Keratinocyte (primary cell): ENCODE data around the gene RDH12.

Experiments
- CTCF ChIP-seq, 3 experiments: IDR thresholded peaks in 1 of 3; conservative IDR thresholded peaks in 1 of 3; optimal IDR thresholded peaks in 1 of 3; 2 replicates in 2 of 3; 3 replicates in 1 of 3; pipeline versions ENCODE3 to v1.5.1; 2011; ENCODE audit warnings: low read length in 3 of 3, mild to moderate bottlenecking in 3 of 3, moderate library complexity in 2 of 3, control low read depth in 1 of 3, inconsistent platforms in 1 of 3; ENCODE audit not compliant: insufficient read depth in 2 of 3; ENCODE audit errors: extremely low read depth in 1 of 3
- EZH2 ChIP-seq: IDR thresholded peaks from one replicate; pipeline ENCODE4 v1.6.1; 2012; ENCODE audit warnings: inconsistent platforms, mild to moderate bottlenecking, low read length, moderate library complexity

GRCh38 chr14:67735336-67736147, 33.9 kb downstream of the RDH12 start:
- no peak for TF ChIP-seq CTCF (optimal IDR thresholded peaks at IDR 0.05 in 1 of 3, IDR thresholded peaks at IDR 0.05 in 1 of 3, conservative IDR thresholded peaks at IDR 0.05 in 1 of 3; ENCODE audit: extremely low read depth in 1 of 3, insufficient read depth in 2 of 3, low read length in 3 of 3)
- TF ChIP-seq EZH2: no peak
